SK-N-DZ (cell line): ENCODE data around the gene RIT2.
"Not testable (repeated sequence)": the region's sequence is repeated elsewhere in the genome, so short reads cannot be mapped to it uniquely, and the experiment has no call there.

Experiments
- DNase-seq: peaks from one replicate; pipeline ENCODE4 v3.0.0-alpha.2; 2015; ENCODE audit warnings: low spot score

Gene RIT2

GRCh38 chr18:42838546-42839145, 276.8 kb downstream of the RIT2 start:
- DNase-seq = no peak

GRCh38 chr18:42830936-42831335, 284.5 kb downstream of the RIT2 start:
- no peak for DNase-seq

DNA sequence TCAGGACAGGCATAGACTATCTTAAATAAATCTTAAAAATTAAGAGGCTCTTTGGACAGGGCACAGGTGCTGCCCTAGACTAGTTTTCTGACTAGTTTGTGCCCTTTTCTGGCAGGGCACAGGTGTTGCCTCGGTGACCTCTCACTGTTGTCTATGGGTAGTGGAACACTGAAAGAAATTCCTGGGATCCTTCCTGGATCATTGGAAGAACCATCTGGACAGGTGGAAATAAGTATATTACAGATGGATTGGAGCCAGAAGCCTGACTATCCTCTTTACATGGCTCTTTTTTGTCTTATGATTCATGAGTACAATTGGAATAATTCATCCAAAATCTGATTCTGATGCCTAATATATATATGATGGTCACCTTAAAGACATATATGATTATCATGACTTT, 286.6 kb downstream of the RIT2 start:
- no peak for DNase-seq

GRCh38 chr18:42824178-42824577, 291.3 kb downstream of the RIT2 start:
- no peak for DNase-seq

DNA sequence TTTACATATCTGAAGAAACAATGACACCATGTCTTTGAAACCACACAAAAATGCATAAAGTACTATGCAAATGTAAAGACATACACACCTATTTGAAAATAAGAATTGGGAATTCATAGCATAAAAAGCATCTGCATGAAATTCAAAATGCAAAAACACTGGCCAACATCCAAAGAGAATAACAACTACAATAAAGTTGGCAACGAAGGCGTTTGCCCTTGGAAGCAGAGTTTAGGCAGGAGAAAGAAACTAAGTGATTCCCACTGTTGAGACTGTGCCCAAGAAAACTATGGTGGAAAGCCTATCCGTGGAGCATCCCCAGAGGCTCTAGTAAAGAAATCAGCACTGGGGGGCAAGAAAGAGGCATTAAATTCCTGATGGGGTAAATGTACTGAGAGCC, 292.8 kb downstream of the RIT2 start:
- DNase-seq = no peak

GRCh38 chr18:42821492-42821891, 294.0 kb downstream of the RIT2 start:
- DNase-seq = no peak

DNA sequence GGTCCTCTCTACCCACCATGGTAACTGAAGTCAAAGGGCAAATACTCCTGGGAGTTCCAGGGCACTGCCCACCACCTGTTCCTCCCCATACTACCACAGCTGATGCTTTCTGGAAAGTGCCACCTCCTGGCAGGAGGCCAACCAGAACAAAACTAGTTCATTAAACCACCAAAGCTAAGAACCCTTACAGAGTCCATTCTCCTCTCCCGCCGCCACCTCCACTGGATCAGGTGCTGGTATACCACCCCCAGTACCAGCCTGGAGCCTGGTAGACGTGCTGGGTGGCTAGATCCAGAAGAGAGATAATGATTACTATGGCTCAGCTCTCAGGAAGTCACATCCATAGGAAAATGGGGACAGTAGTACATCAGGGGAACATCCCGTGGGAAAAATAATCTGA, 300.9 kb downstream of the RIT2 start:
- no peak for DNase-seq

DNA sequence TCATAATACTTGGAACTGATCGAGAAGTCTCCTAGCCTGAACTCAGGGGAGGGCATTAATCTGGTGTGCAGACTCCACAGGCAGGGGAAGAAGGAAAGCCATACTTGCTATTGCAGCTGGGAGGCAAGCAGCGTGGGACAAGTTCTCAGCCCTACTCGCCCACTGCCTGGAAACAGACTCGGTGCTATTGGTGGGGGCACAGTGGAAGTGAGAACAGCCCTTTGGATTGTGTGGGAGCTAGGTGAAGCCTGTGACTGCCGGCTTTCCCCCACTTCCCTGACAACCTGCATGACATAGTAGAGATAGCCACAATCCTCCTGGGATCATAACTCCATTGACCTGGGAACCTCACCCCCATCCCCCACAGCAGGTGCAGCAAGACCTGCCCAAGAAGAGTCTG, 301.3 kb downstream of the RIT2 start:
- DNase-seq = no peak

- DNase-seq = no peak
Measured at GRCh38 chr18:42813570-42813969, 301.9 kb downstream of the RIT2 start.

GRCh38 chr18:42807887-42808286, 307.6 kb downstream of the RIT2 start:
- DNase-seq = no peak

DNA sequence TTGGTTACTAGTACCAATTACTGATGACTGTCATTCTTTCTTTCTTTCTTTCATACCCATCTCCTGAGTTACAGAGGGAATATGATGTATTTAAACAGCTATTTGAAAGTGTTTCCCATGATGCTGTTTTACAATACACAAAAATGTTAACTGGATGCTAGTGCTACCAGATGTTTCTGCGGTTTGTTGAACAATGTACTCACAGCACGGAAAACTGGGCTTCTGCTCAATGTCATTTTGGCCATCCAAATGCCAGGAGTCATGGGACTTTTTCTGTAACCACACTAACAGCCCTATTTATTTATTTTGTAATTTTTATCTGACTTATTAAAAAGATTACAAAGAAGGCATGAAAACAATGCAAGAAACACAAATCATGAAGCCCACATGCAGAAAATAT, 313.8 kb downstream of the RIT2 start:
- DNase-seq = no peak

- DNase-seq = peak; percentile 96
Measured at GRCh38 chr18:42798606-42799170, 316.8 kb downstream of the RIT2 start.

DNA sequence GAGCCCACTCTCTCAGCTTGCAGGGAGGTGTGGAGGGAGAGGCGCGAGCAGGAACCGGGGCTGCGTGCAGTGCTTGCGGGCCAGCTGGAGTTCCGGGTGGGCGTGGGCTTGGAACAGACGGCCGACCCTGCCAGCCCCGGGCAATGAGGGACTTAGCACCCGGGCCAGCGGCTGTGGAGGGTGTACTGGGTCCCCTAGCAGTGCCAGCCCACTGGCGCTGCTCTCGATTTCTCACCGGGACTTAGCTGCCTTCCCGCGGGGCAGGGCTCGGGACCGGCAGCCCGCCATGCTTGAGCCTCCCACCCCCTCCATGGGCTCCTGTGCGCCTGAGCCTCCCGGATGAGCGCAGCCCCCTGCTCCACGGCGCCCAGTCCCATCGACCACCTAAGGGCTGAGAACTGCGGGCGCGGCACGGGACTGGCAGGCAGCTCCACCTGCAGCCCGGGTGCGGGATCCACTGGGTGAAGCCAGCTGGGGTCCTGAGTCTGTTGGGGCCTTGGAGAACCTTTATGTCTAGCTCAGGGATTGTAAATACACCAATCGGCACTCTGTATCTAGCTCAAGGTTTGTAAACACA, 320.2 kb downstream of the RIT2 start:
- not testable (repeated sequence) for DNase-seq

GRCh38 chr18:42792731-42793130, 322.8 kb downstream of the RIT2 start:
- DNase-seq = no peak

DNA sequence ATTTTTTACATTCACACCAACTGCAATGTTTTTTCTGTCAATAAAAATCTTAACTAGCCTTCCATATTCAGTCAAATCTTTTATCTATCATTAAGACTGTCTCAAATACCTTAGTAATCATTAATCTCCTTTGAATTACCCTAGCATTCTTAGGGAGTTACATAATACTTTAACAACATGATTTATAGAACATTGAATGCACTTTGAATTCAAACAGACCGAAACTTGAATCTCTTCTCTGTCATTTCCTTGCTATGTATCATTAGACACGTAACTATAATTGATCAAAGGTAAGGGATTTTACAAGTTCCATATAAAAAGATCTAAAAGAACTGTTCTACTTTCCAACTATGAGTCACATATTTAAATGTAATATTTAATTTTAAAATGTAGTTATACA, 330.9 kb downstream of the RIT2 start:
- no peak for DNase-seq

GRCh38 chr18:42782929-42783328, 332.6 kb downstream of the RIT2 start:
- no peak for DNase-seq

DNA sequence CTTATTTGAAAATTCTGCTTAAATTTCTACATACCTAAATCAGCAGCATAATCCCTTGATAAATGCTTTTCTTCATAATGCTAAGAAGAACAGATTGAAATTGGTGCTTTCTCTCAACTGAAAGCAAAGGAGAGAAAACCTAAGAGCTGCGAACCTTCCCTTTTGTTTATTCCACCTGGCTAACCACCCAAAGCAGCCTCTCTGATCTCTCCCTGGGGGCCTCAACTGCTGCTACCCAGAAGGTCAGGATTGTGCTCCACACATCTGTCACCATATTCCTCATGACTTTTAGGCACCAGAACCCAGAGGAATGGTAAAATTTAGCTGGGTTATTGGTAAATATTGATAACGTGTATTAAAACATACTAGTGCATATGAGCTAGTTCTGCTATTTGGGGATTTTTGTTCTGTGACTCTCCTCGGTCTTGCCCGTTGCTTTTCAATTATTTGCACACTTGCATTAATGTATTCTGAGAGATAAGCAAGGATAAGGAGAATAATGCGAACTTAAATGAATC, 334.1 kb downstream of the RIT2 start:
- DNase-seq = no peak

DNA sequence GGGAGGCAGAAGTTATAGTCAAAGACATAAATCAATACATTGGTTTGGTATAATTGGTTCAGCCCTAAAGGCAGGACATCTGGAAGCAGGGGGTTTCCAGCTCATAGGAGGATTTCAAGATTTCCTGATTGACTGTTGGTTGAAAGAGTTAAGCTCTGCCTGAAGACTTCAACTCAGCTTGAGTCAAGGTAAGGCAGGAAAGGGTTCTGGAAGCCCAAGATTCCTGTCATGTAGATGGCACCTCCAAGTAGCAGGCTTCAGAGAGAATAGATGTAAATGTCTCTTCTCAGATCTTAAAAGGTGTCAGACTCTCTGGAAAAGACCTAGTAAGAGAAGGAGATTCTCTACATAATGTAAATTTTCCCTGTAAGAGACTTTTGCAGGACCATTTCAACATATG, 335.3 kb downstream of the RIT2 start:
- no peak for DNase-seq

DNA sequence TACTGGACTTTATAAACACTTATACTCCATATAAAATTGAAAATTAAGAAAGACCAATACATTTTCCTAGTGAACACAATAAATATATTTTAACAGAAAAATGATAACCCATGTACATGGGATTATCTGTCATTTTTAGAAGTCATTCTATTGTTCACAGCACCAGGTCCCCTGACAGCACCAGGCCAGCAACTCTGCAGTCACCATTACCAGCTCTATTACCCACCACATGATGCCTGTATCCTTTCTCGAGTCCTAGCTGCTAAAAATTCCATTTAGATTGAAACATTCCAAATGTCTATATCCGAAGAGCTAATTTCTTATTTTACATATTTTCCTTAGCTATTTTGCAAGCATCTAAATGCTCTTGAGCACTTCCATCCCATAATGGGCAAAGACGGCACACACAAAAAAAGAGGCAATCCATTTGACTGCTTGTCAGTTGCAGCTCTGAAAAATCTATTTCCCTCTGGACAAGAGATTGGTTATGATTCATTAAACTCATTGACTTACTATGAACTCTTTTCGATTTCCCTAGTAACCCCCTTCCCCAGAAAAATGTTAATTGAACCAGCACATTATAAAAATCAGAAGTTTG, 336.9 kb downstream of the RIT2 start:
- DNase-seq = no peak

DNA sequence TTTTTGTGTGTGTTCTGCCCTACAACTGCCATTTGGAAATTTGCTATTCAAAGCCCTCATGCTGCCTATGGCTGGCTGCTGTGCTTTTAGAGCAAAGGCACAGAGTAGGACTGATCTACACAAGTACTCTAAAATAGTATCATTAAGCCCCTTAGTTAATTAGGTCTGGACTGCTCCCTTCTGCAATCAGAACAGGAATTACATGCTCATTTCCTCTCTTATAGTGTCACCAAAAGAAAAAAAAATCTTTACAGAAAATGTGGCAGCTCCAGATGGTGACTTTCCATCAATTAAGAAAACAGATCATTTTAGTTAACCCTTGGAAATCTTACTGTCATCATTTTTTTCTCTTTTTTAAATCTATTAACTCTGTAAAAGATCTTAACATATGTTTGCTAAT, 337.5 kb downstream of the RIT2 start:
- DNase-seq = no peak

DNA sequence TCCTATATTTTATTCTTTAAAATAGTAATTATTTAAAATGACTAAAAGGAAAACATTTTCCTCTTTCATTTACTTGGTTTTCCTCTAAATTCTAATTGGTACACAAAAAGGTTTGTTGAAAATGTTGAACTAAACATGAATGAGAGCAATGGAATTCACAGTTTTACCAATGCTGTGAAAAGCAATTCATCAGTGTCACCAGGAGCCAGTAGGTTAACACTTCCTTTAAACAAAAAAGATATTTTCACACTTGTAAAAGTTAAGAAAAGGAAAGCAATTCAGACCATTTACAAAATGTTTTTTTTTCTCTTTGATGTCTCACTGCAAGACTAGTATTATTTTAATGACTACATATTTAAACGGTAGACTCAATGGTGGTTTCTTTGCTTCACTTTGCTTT, 341.6 kb downstream of the RIT2 start:
- no peak for DNase-seq

DNA sequence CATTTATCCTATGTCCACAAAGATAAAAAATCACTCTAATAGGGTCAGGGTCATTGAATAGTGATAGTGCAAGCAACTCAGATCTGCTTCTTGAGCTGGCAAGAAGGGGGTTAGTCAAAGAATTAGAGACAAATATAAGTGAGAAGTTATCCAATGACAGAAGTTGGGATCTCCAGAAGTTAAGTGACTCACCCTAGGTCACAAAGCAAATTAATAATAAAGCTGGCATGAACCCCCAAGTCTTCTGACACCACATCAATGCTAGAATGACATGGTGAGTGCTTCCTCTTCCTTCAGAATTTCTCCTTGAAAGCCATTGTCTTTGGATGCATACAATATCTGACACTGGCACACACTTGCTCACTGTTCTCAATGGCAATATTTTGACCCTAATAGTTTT, 343.5 kb downstream of the RIT2 start:
- DNase-seq = no peak

DNA sequence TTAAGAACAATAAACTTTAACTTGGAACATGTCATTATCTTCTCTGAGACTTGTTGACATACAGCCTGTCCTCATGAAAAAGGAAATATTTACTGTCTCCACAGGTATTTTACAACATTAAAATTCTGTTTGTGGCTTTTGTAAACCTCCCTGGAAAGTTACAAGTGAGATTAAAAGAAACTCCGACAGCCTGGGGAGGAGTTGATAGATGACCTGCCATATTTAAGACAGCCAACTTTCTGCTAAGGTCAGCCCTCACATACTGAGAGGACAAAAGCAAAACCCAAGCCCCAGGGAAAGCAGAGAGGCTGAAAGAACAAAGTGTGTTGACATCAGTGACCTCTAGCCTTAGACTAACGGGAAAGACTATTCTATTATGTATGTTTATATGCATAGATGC, 350.2 kb downstream of the RIT2 start:
- no peak for DNase-seq
